H1 (cell line): ENCODE measurements around the gene RIMS1. TPM values are rescaled to one million over a fixed set of nuclear protein-coding genes. Genes with fewer than 3 reads are reported as not detected.

Source experiments
- CTCF ChIA-PET: fragments of 300-600 bp; sonication (Branson Sonifier 250); formaldehyde crosslinking; loops from one replicate; lab custom pipeline; 2021; ENCODE audit not compliant: partially characterized antibody; lab: Charles Lee
- POLR2A ChIA-PET: fragments of 300-600 bp; sonication (Branson Sonifier 250); formaldehyde crosslinking; loops from one replicate; lab custom pipeline; 2021; ENCODE audit warnings: inconsistent platforms; ENCODE audit not compliant: partially characterized antibody; lab: Charles Lee
- DNase-seq, 2 experiments: peaks; one replicate each; pipeline versions ENCODE4 v3.0.0 to v3.0.0-alpha.2; 2010 to 2022; ENCODE audit warnings: low spot score in 2 of 2, low read depth in 1 of 2, mixed read lengths in 1 of 2
- FAIRE-seq: peaks from 2 replicates; lab custom pipeline; 2011; peaks lifted over from hg19 to GRCh38; lab: Jason Lieb, UNC
- H2AFZ ChIP-seq: 2 replicates; pipeline ENCODE4 v1.8.1; 2012; ENCODE audit warnings: low read length, inconsistent platforms
- H2AK5ac ChIP-seq: 2 replicates; pipeline ENCODE4 v1.6.1; 2013; ENCODE audit warnings: low read depth, low read length
- H2BK120ac ChIP-seq: replicated peaks from 2 replicates; pipeline ENCODE3; 2013; ENCODE audit warnings: low read depth, low read length, inconsistent platforms
- H2BK12ac ChIP-seq: 2 replicates; pipeline ENCODE4 v1.6.1; 2013; ENCODE audit warnings: low read depth, low read length
- H2BK15ac ChIP-seq: 2 replicates; pipeline ENCODE4 v1.6.1; 2013; ENCODE audit warnings: low read length
- H2BK20ac ChIP-seq: 2 replicates; pipeline ENCODE4 v1.6.1; 2013; ENCODE audit warnings: low read length
- H2BK5ac ChIP-seq: 2 replicates; pipeline ENCODE4 v1.6.1; 2013; ENCODE audit warnings: low read depth, low read length
- H3K14ac ChIP-seq: 2 replicates; pipeline ENCODE4 v1.6.1; 2013; ENCODE audit warnings: inconsistent platforms; ENCODE audit not compliant: insufficient read length
- H3K18ac ChIP-seq: 2 replicates; pipeline ENCODE4 v1.6.1; 2013; ENCODE audit warnings: low read length; ENCODE audit errors: extremely low read depth
- H3K23ac ChIP-seq: 2 replicates; pipeline ENCODE4 v1.6.1; 2013; ENCODE audit warnings: inconsistent platforms; ENCODE audit not compliant: insufficient read length
- H3K23me2 ChIP-seq: 2 replicates; pipeline ENCODE4 v1.6.1; 2013; ENCODE audit warnings: low read depth, low read length
- H3K27ac ChIP-seq: 2 replicates; pipeline ENCODE4 v1.6.1; 2011; ENCODE audit warnings: low read depth, low read length, inconsistent platforms
- H3K27me3 ChIP-seq, 4 experiments: replicated peaks in 1 of 4; 1 replicate in 1 of 4; 2 replicates in 3 of 4; pipeline versions ENCODE4 v1.6.1 to v1.8.1; 2011 to 2013; ENCODE audit warnings: low read length in 3 of 4, mild to moderate bottlenecking in 3 of 4, inconsistent platforms in 2 of 4, mixed read lengths in 2 of 4, moderate library complexity in 1 of 4; ENCODE audit not compliant: control insufficient read depth in 3 of 4, insufficient read depth in 3 of 4; ENCODE audit errors: extremely low read depth in 1 of 4
- H3K36me3 ChIP-seq, 4 experiments: 2 replicates each; pipeline versions ENCODE4 v1.6.1 to v1.8.1; 2011 to 2013; ENCODE audit warnings: mild to moderate bottlenecking in 4 of 4, low read length in 3 of 4, moderate library complexity in 2 of 4, control low read depth in 1 of 4, inconsistent platforms in 1 of 4; ENCODE audit not compliant: insufficient read depth in 4 of 4, control insufficient read depth in 2 of 4
- H3K4ac ChIP-seq: replicated peaks from 2 replicates; pipeline ENCODE3; 2013; ENCODE audit warnings: low read length, low read depth, mixed read lengths, inconsistent platforms; ENCODE audit not compliant: insufficient read length
- H3K4me1 ChIP-seq, 4 experiments: replicated peaks in 1 of 4; 1 replicate in 1 of 4; 2 replicates in 3 of 4; pipeline versions ENCODE4 v1.6.1 to v1.8.1; 2011 to 2013; ENCODE audit warnings: low read length in 3 of 4, inconsistent platforms in 2 of 4, mixed read lengths in 1 of 4; ENCODE audit not compliant: insufficient read depth in 4 of 4, control insufficient read depth in 3 of 4
- H3K4me2 ChIP-seq, 2 experiments: 2 replicates each; pipeline versions ENCODE4 v1.6.1 to v1.8.1; 2011 to 2013; ENCODE audit warnings: low read depth in 2 of 2, low read length in 2 of 2, control low read depth in 1 of 2, inconsistent platforms in 1 of 2, mild to moderate bottlenecking in 1 of 2; ENCODE audit not compliant: insufficient read depth in 1 of 2
- H3K4me3 ChIP-seq, 4 experiments: fragments of 200-600, 300-600 bp in 1 of 4; sonication (generic), shearing (Covaris generic), sonication (Bioruptor Twin) in 1 of 4; 2 replicates each; pipeline versions ENCODE4 v1.5.1 to v1.8.1; 2011 to 2016; ENCODE audit warnings: low read length in 4 of 4, low read depth in 3 of 4, control low read depth in 2 of 4, inconsistent platforms in 2 of 4, mild to moderate bottlenecking in 2 of 4, mixed read lengths in 1 of 4, moderate library complexity in 1 of 4; ENCODE audit not compliant: insufficient read depth in 2 of 4; ENCODE audit errors: extremely low read depth in 1 of 4
- H3K56ac ChIP-seq: replicated peaks from 2 replicates; pipeline ENCODE3; 2013; ENCODE audit warnings: low read depth, mild to moderate bottlenecking, mixed read lengths, low read length, inconsistent platforms; ENCODE audit not compliant: insufficient read length
- H3K79me1 ChIP-seq: 2 replicates; pipeline ENCODE4 v1.6.1; 2013; ENCODE audit warnings: low read depth, low read length, control low read depth
- H3K79me2 ChIP-seq, 2 experiments: 2 replicates each; pipeline versions ENCODE4 v1.6.1 to v1.8.1; 2012 to 2013; ENCODE audit warnings: low read length in 2 of 2, mild to moderate bottlenecking in 2 of 2, inconsistent platforms in 1 of 2; ENCODE audit not compliant: insufficient read depth in 2 of 2, control insufficient read depth in 1 of 2
- H3K9ac ChIP-seq, 4 experiments: replicated peaks in 1 of 4; 1 replicate in 1 of 4; 2 replicates in 3 of 4; pipeline versions ENCODE4 v1.6.1 to v1.8.1; 2011 to 2013; ENCODE audit warnings: low read depth in 3 of 4, low read length in 3 of 4, control low read depth in 2 of 4, mild to moderate bottlenecking in 2 of 4, moderate library complexity in 2 of 4, inconsistent platforms in 1 of 4; ENCODE audit errors: extremely low read depth in 1 of 4
- H3K9me3 ChIP-seq, 2 experiments: 2 replicates each; pipeline versions ENCODE4 v1.6.1 to v1.8.1; 2012 to 2013; ENCODE audit warnings: mild to moderate bottlenecking in 2 of 2, moderate library complexity in 2 of 2, control low read depth in 1 of 2, inconsistent platforms in 1 of 2, low read depth in 1 of 2, low read length in 1 of 2, mixed read lengths in 1 of 2; ENCODE audit not compliant: insufficient read depth in 2 of 2
- H4K20me1 ChIP-seq, 2 experiments: replicated peaks in 1 of 2; 2 replicates each; pipeline versions ENCODE3 to v1.8.1; 2011 to 2013; ENCODE audit warnings: inconsistent platforms in 2 of 2, low read length in 2 of 2, mild to moderate bottlenecking in 1 of 2; ENCODE audit not compliant: insufficient read depth in 2 of 2, control insufficient read depth in 1 of 2
- H4K5ac ChIP-seq: 2 replicates; pipeline ENCODE4 v1.6.1; 2013; ENCODE audit warnings: low read length, low read depth, mixed read lengths, inconsistent platforms; ENCODE audit not compliant: insufficient read length
- H4K8ac ChIP-seq: 2 replicates; pipeline ENCODE4 v1.8.0; 2013; ENCODE audit warnings: mild to moderate bottlenecking, moderate library complexity, low read length, inconsistent platforms; ENCODE audit not compliant: insufficient read depth; ENCODE audit errors: extremely low read depth
- H4K91ac ChIP-seq: replicated peaks from 2 replicates; pipeline ENCODE3; 2013; ENCODE audit warnings: low read length, mixed read lengths, inconsistent platforms; ENCODE audit not compliant: insufficient read length
- BCL11A ChIP-seq, 2 experiments: IDR thresholded peaks; one replicate each; pipeline ENCODE4 v1.6.1; 2011; ENCODE audit warnings: low read depth in 2 of 2, low read length in 2 of 2, mild to moderate bottlenecking in 2 of 2
- CBX8 ChIP-seq: fragments of 300-800, 300-1000 bp; sonication (generic); IDR thresholded peaks from 2 replicates; pipeline ENCODE4 v1.7.1; 2016; ENCODE audit warnings: low read depth, low read length, borderline replicate concordance
- CEBPB ChIP-seq: IDR thresholded peaks from 2 replicates; pipeline ENCODE4 v1.6.1; 2012; ENCODE audit warnings: low read depth, low read length
- CTCF ChIP-seq, 3 experiments: IDR thresholded peaks; 1 replicate in 2 of 3; 2 replicates in 1 of 3; pipeline versions ENCODE4 v1.5.1 to v1.6.1; 2011; ENCODE audit warnings: low read length in 3 of 3, mild to moderate bottlenecking in 3 of 3, inconsistent platforms in 2 of 3, low read depth in 1 of 3, moderate library complexity in 1 of 3; ENCODE audit not compliant: insufficient read depth in 1 of 3; ENCODE audit errors: control extremely low read depth in 1 of 3
- FOSL1 ChIP-seq: IDR thresholded peaks from 2 replicates; pipeline ENCODE4 v1.6.1; 2011; ENCODE audit warnings: mild to moderate bottlenecking, low read depth, low read length, moderate library complexity; ENCODE audit not compliant: insufficient read depth
- JUN ChIP-seq: IDR thresholded peaks from 2 replicates; pipeline ENCODE4 v1.6.1; 2011; ENCODE audit warnings: low read depth, mild to moderate bottlenecking, improper control_type of control experiment, low read length
- KDM4A ChIP-seq: IDR thresholded peaks from one replicate; pipeline ENCODE4 v1.7.1; 2012; ENCODE audit warnings: low read depth, mild to moderate bottlenecking, moderate library complexity, low read length, inconsistent platforms; ENCODE audit not compliant: severe bottlenecking
- RXRA ChIP-seq: IDR thresholded peaks from 2 replicates; pipeline ENCODE4 v1.6.1; 2011; ENCODE audit warnings: low read depth, mild to moderate bottlenecking, low read length, moderate library complexity; ENCODE audit not compliant: insufficient read depth
- SIRT6 ChIP-seq: IDR thresholded peaks from one replicate; pipeline ENCODE4 v1.7.1; 2012; ENCODE audit warnings: low read length, inconsistent platforms
- TAF1 ChIP-seq: IDR thresholded peaks from 2 replicates; pipeline ENCODE4 v1.6.1; 2011; ENCODE audit warnings: mild to moderate bottlenecking, low read depth, low read length
- TBP ChIP-seq: IDR thresholded peaks from 2 replicates; pipeline ENCODE4 v1.6.1; 2011; ENCODE audit warnings: low read depth, low read length, improper control_type of control experiment
- WGBS, 2 experiments: shearing (Covaris generic) in 1 of 2; methylation state at CpG; one replicate each; pipeline versions ENCODE4 v1.1.6 to v1.1.7; 2013 to 2015; ENCODE audit warnings: low lambda C conversion rate in 2 of 2, mixed read lengths in 2 of 2, inconsistent platforms in 1 of 2, low coverage in 1 of 2, missing lambda C conversion rate in 1 of 2; ENCODE audit not compliant: insufficient replicate concordance in 2 of 2, insufficient coverage in 1 of 2, insufficient read length in 1 of 2; ENCODE audit errors: extremely low coverage in 1 of 2, missing lambda C conversion rate in 1 of 2; 5-methylcytosine and 5-hydroxymethylcytosine counted together
- polyA plus RNA-seq, 7 experiments: library from polyadenylated mRNA; depleted of rRNA in 3 of 7; stranded (reverse) in 5 of 7; unstranded in 2 of 7; fragments of >200 nt in 5 of 7; fragments of 200-250 nt in 2 of 7; gene quantifications; 1 replicate in 5 of 7; 2 replicates in 1 of 7; 4 replicates in 1 of 7; pipeline versions ENCODE4 v1.2.1 to v1.2.3, GENCODE V29; 2011 to 2013; ENCODE audit warnings: missing spikeins in 2 of 7, mixed read lengths in 2 of 7
- total RNA-seq: library from RNA; stranded (reverse); fragmentation: NEBNext Ultra II Directional; extraction: Animal tissue kit (Norgen Biotek cat#: 25700); gene quantifications from 2 replicates; pipeline ENCODE4 v1.2.1, GENCODE V29; 2021

The RIMS1 gene
- total and polyA plus RNA-seq, 2 of the 8 experiments (the other 6 are each of a cell fraction or from before 2014, with no cell fraction given), result 0.63 to 2.3 TPM

- Histone ChIP-seq H3K4ac (no peak overlapping the region), H4K5ac (no peak overlapping the region), H3K36me3 (no peaks in the 10 kb centered on the region), H3K14ac (no peak overlapping the region), H2BK15ac (no peak overlapping the region), H4K20me1 (no peaks in the 10 kb centered on the region), H2AFZ (no peak overlapping the region), H3K4me2 (no peak overlapping the region), H3K4me3 (no peak overlapping the region), H3K56ac (no peak overlapping the region), H3K23me2 (no peaks in the 10 kb centered on the region), H2BK12ac (no peak overlapping the region), H3K27ac (no peak overlapping the region), H3K18ac (no peak overlapping the region), H4K91ac (no peak overlapping the region), H4K8ac (no peak overlapping the region), H2BK20ac (no peak overlapping the region), H3K23ac (no peak overlapping the region), H2AK5ac (no peak overlapping the region), H3K79me2 (no peaks in the 10 kb centered on the region), H3K79me1 (no peaks in the 10 kb centered on the region), H3K27me3 (no peaks in the 10 kb centered on the region), H3K9ac (no peak overlapping the region), H3K4me1 (no peaks in the 10 kb centered on the region), H2BK120ac (no peak overlapping the region), H2BK5ac (no peak overlapping the region), H3K9me3 (no peaks in the 10 kb centered on the region)
- WGBS, 2 experiments, result 92% methylated on average over 5 of the region's 5 CpGs; no CpG with 5 or more reads in 1 of the 2 experiments
- no peak for FAIRE-seq
- TF ChIP-seq CBX8 (no peak), RXRA (no peak), JUN (no peak), CEBPB (no peak), CTCF (IDR thresholded peaks at IDR 0.05; ENCODE audit: control extremely low read depth in 1 of 3, insufficient read depth in 1 of 3, low read depth in 1 of 3, low read length in 3 of 3) (no peak), FOSL1 (no peak), TBP (no peak), KDM4A (no peak), BCL11A (IDR thresholded peaks at IDR 0.05; ENCODE audit: low read depth in 2 of 2, low read length in 2 of 2) (no peak), TAF1 (no peak), SIRT6 (no peak)
- DNase-seq, result no peak
- ChIA-PET POLR2A (no interaction called here), CTCF (interaction anchor here (0.7 kb wide), 1 partner anchor 337 kb away, joined by 3 read pairs; no protein-coding TSS in a partner anchor)
Measured at GRCh38 chr6:71967436-71967835, 81.1 kb downstream of the RIMS1 start.
